ENCODE data around the gene ST8SIA3.

Gene ST8SIA3, protein sequence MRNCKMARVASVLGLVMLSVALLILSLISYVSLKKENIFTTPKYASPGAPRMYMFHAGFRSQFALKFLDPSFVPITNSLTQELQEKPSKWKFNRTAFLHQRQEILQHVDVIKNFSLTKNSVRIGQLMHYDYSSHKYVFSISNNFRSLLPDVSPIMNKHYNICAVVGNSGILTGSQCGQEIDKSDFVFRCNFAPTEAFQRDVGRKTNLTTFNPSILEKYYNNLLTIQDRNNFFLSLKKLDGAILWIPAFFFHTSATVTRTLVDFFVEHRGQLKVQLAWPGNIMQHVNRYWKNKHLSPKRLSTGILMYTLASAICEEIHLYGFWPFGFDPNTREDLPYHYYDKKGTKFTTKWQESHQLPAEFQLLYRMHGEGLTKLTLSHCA

DNA sequence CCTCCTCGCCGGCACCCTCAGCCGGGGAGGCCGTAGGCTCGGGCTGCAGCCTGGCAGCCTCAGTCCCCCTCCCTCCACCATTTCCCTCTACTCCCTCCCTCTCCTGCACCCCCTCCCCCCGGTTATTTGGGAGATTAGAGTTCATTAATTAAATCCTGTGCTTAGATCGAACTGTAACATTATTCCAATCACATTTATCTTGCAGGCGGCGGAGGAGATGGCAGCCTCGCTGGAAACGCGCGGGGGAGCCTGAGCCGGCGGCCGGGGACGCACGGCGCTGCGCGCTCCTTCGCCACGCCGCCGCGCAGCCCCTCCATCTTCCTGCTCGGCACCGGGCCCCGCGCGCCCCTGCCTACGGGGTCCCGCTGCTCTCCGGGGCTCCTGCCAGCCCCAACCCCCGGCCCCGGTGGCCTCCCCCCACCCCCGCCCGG lies at the start of gene ST8SIA3:
TSS of gene ST8SIA3 (plus strand) at position 287 of the 431 bp plus-strand sequence. CDS start 290 bp downstream, outside the sequence.
- intact Hi-C loops (cut with DNase I), result no loop called here
- DNase-seq, result peak in 5 of 10 donors; percentile 29 to 88 (median 38)

DNA sequence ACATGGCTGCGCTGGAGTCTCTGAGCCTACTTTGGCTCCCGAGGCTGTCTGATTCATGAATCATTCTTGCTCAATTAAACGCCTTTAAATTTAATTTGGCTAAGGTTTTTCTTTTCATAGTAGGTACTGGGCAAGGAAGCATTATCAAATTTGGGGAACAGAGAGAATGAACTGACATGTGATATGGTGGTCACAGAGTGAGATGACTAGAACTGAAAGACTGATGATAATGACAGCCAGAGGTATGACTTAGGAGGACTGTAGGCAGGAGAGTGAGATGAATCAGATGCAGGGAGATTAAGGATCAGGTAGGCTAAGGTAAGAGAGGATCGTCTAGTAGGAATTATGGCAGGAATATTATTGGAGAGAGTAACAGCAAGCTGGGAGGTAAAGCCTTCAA lies 40.9 kb upstream of the ST8SIA3 start:
- intact Hi-C loops (cut with DNase I), result no loop called here
- no peak for DNase-seq

DNA sequence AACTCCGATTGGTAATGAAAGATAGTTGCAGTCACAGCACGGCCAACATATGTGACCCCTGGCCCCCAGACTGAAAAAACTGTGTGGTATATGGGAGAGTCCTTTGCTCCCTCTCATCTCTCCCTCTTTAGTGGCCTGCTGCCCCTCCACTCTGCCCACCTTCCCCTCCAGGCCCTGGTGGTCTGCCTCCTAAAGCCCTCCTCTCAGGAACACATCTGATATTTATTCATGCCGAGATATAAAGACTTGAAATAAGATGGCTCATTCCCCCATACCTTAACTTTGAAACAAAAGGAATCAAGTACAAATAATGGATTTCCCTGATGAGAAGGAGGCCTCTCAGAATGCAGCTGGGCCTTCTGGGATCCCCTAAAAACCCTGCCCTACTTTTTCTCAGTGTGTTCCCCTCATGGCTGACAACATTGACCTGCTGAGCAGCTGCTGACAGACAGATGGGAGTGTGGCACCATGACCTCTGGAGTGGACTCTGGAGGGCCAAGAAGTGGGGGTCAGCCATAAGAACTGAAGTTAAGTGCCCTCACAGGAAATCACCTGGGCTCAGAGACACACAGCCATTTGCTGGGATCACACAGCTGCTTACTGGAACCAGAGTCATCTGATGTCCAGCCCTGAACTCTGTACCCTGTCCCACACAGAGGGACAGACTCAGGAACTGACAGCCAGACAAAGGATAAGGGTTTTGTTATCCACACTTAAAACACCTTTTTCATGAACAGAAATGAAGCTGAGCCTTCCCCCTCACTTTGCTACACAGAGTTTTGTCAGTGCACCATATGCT lies 39.8 kb upstream of the ST8SIA3 start:
- intact Hi-C loops (cut with DNase I), result no loop called here
- DNase-seq, result no peak

DNA sequence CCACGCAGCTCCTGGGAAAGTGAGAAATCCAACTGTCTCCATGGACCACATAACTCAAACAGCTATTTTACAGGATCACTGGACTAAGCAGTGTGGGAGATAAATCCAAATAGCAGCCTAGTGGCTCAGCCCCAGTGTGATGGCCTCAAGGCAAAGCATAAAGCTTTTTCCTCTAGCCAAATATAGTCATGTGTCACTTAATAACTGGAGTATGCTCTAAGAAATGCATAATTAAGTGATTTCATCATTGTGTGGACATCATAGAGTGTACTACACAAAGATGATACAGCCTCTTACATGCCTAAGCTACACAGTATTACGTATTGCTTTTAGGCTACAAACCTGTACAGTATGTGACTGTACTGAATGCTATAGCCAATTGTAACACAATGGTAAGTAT lies 31.8 kb upstream of the ST8SIA3 start:
- no peak for DNase-seq
- intact Hi-C loops (cut with DNase I), result no loop called here

DNA sequence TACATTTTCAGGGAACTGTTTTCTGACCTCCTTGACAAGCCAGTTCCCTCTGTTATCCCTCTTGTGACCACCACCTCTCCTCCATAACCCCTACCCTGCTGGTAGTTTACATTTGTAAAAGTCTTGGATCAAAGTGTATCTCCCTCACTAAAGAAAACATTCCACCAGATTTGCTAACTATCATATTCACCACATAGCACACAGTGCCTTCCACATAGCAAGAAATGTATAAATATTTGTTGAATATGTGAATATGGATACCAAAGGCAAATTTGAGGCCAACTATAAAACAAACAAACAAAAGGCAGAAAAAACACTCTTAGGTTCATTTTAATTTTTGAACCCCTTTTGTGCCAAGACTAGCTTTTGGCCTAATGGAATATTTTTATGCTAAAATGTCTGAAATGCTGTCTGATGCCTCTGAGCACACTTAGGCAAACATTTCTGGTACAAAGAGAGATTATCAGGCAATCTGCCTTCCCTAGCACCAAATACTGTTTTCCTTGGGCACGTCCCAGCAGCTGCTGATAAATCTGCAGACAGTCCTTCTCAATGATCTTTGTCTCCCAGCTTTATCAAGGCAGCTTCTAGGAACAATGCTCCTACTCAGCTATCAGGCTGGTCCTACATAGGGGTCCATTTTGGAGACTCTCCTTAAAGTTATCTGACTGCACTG lies 26.7 kb upstream of the ST8SIA3 start:
- intact Hi-C loops (cut with DNase I), result no loop called here
- DNase-seq, result no peak

DNA sequence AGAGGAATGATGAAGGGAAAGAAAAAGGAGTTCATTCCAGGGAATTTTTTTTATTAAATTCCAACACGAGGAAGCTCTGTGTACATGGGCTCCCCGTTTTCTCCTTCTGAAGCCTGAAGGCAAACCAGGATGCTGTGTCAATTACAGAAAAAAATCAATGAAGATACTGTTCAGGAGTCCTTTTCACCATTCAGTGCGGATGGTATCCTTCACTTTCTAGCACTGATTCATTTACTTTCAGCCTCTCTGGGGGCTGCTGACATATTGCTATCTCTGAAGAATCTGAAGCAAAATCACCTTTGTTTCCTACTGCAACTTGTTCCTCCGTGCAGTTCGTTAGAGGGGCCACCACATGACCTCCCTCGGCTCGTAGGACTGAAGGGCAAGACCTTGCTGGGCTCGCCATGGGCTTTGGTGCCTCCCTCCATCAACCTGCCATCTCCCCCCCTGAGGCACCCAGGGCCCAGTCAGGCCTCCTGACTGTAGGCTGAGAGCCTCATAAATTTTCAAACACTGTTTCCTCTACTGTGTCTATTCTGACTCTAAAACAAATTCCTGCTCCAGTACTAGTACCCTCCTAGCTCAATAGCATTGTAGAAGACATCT lies 25.5 kb upstream of the ST8SIA3 start:
- no peak for DNase-seq
- intact Hi-C loops (cut with DNase I), result no loop called here

DNA sequence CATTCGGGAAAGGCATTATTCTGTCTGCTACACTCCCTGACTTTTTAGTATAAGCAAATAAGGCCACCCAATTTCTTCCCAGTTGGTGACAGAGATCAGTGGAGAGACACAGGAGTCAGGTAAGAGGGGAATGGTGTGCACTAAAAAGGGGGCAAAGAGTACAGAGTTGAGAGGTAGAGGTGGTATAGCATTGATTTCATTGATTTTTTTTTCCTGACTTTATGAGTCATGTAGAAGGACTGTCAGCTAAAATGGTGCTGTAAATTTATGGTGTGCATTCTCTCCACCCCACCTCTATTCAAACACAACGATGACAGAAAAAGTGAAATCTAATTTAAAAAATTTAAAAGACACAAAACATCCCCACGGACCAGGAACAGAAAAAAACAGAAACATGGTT lies 23.7 kb upstream of the ST8SIA3 start:
- intact Hi-C loops (cut with DNase I), result no loop called here
- DNase-seq, result no peak

DNA sequence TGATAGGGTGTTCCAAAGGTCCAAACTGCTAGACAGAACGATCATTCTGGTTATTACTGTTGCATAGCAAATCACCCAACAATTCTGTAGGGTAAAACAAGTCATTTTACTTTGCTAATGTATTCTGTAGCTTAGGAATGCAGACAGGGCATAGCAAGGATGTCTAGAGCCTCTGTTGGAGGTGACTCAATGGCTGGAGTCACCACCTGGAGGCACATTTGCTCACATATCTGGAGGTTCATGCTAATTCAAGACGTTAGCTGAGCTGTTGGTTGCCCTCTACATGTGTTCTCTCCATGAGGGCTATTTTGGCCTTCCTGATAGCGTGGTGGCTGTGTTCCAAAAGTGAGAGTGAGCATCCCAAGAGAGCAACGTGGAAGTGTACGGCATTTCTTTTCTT lies 22.5 kb upstream of the ST8SIA3 start:
- intact Hi-C loops (cut with DNase I), result no loop called here
- no peak for DNase-seq

DNA sequence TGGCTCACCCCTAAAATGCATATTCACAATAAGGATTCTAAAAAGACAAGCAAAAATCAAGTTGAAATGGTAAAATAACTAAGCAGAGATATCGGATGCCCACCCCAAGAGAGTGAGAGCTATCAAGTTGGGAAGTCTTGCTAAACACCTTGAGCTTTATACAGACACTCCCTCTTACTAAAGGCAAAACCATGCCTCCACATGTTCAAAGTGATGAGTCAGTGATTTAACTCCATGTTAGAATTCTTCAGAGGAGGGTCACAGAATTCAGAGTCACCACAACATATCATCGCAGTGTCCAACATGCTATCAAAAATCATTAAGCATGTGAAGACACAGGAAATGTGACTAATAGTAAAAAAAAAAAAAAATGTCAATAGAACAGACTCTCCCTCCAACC lies 20.6 kb upstream of the ST8SIA3 start:
- no peak for DNase-seq
- intact Hi-C loops (cut with DNase I), result no loop called here

DNA sequence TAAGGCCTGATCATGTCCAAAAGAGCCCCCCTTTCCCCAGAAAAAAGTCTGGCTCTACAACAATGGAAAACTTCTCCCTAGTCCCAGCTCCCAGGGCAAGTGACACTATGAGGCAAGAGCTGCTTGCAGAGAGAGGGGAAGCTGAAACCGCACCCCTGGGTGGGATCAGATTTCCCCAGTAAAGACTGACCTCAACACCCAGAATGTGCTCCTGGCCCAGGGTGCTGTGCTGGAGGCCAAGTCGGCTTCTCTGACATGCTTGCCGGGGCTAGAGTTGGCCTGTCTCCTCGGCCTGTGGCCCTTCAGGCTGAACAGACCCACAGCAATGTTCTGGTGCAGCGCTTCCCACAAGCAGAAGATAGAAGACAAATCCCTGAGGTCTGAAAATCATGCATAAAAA lies 18.4 kb upstream of the ST8SIA3 start:
- DNase-seq, result no peak
- intact Hi-C loops (cut with DNase I), result no loop called here

DNA sequence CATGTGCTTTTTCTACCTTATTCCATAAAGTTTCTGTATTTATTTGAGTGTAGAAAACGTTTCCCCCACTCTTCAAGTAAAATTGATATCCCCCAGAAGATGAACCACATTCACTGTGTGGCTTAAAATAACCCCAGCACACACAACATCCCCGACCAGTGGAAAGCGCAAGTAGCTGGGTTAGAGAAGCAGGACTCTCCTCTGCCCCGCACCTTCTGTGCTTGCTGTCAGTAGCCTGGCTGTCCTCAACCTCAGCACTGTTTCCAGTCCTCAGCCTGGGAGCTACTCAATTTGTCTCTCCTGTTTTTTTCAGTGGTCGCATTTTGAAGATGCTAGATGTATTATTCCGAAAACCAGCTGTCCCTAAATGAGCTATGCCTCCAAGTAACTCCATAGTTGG lies 18.0 kb upstream of the ST8SIA3 start:
- no peak for DNase-seq
- intact Hi-C loops (cut with DNase I), result no loop called here

DNA sequence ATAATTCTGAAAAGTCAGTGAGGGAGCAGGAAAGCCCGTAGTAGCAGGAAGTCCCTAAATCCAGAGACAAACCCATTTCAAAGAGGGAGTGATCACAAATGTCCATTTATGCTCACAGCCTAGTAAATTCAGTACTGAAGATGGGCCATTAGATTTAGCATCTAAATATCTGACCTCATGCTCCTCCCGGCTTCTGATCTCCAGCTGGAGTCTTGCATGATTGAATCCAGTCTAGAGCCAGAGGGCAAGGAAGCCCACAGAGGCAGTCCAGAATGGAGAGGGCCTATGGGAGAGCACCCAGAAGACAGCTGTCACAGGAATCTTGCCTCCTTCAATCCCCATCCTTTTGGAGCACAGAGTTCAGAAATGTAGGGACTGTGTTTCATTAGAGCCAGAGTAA lies 16.0 kb upstream of the ST8SIA3 start:
- intact Hi-C loops (cut with DNase I), result no loop called here
- DNase-seq, result no peak

DNA sequence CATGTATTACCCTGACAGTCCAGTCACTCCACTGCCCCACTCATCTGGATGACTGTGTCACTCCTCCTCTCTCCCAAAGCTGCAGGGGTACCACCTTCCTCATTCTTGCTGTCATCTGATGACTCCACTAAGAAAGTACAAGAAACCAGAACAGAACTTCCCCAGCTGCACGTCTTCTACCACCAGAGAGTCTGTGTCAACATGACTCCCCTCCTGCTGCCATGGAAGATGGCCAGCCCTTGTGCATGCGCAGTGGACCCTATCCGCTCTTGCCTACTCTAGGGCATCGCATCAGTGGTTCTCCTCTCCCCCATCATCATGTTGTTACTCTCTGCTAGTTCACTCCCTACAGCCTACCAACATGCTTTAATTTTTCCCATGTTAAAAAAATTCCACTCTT lies 14.5 kb upstream of the ST8SIA3 start:
- intact Hi-C loops (cut with DNase I), result no loop called here
- DNase-seq, result no peak

DNA sequence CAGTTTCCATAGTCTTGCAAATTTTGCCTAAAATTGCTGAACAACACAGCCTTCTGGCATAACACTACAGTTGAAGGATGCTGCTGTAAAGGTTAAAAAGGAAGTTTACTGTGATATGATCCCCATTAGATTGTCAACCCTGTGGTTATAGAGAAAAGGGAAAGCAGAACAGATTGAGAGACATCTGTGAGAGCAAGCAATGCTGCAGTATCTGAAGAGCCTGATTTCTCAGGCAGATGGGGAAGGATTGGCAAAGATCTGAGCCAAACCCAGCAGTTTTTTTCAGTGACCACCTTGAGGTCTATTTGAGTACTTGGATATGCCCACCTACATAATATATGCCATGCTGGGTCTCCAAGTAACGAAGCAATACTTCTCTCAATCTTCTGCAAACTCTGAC lies 8.5 kb upstream of the ST8SIA3 start:
- intact Hi-C loops (cut with DNase I), result no loop called here
- DNase-seq, result no peak

DNA sequence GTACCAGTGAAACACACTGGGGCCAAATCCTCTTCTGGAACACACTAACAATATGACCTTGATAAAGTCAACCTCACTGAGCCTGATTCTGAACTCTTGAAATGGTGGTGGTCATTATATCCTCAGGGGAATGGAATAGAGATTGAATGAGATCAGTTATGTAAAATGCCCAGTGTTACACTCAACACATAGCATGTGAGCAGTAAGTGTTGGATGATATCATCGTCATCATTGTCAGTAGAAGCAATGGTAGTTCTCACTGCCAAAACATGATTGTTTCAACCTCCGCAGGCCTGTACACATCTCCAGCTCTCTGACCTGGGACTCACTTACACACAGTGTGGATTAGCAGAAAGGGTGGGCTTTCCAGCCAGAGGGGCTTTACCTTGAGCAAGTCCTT lies 5.5 kb upstream of the ST8SIA3 start:
- intact Hi-C loops (cut with DNase I), result no loop called here
- DNase-seq, result no peak

DNA sequence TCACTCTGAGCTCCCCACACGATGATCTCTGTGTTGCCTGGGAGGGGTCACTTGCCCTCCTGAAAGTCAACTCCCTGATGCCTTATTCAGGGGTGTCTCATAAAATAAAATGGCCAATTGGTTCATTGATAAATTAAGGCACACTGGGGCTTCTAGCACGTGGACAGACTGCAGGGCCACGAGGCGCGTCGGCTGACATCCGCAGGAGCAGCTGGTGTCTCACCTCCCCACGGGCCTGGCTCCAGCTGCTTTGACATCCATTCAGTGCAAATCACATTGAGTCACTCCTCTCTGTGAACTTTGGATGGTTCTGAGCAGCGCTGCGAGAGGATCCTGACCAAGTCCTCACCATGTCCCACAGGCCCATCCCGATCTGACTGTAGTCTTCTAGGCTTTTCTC lies 4.6 kb upstream of the ST8SIA3 start:
- intact Hi-C loops (cut with DNase I), result no loop called here
- DNase-seq, result no peak

DNA sequence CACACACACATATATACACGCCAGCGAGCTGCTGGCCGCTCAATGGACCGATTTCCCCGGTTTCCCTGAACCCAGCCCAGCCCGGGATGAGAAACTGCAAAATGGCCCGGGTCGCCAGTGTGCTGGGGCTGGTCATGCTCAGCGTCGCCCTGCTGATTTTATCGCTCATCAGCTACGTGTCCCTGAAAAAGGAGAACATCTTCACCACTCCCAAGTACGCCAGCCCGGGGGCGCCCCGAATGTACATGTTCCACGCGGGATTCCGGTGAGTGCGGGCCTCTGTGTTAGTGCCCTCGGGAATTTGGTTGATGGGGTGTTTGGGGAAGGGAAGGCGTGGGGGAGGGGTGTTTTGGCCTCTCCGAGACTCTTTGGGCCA lies 392 bp downstream of the ST8SIA3 start:
- intact Hi-C loops (cut with DNase I), result no loop called here
- DNase-seq, result peak in 6 of 10 donors; percentile 38 to 90 (median 72)

DNA sequence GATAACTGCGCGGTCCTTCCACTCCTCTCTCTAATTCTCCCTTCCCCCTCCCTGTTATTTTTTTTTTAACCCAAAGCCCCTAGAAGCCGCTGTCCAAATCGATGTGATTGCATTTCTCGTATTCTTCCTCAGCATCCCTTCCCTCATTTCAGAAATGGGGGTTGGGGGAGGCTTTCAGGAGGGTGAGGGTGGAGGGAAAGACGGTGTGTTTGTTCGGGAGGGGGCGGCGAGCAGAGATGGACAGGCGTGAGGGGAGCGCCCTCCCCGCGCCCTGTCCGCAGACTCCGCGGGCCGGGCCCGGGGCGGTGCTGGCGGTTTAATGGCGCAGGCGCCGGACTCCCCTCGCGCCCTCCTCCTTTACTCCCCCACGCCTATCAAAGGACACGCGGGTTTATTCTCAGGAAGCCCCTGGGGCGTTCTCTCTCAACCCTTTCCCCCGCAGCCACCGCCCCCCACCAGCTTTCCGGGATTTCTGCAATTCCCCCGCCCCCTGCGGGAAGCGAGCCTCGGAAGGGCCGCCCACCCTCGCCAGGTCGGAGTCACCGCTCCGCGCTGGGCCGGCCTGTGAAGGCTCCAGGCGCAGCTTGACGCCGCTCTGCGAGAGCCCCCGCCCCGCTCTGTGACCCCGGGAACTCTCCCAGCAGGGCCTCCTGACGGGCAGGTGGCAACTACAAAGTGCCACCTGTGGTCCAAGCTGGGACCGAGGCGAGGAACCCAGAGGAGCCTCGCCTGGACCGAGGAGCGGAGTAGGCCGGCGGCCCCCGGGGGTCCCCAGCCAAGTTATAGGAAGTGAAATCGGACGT lies 981 bp downstream of the ST8SIA3 start:
- DNase-seq, result peak in 9 of 10 donors; percentile 12 to 91 (median 45)
- intact Hi-C loops (cut with DNase I), result no loop called here

DNA sequence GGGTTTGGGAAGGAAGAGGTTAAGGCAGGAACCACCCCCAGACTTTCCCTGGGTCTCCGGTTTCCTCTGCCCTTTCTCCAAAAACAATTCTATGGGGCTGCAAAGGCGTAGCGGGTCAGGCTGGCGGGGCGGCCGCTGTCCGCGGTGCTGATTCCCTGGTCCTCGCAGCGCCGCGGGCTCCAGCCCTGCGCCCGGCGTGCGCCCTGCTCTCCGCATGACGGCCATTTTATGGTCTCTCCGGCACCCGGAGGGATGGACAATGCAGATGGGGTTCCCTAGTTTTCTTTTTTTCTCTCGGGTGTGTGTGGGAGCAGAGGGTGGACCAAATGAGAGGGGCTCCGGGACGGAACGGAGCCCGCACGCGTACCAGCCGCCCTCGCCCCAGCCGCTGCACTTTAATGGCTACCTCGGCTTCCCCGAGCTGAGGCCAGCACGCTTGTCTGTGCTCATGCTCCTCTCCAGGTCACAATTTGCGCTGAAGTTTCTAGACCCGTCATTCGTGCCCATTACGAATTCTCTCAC lies 1.6 kb downstream of the ST8SIA3 start:
- peak in 7 of 10 donors; percentile 27 to 85 (median 46) for DNase-seq
- intact Hi-C loops (cut with DNase I), result no loop called here

DNA sequence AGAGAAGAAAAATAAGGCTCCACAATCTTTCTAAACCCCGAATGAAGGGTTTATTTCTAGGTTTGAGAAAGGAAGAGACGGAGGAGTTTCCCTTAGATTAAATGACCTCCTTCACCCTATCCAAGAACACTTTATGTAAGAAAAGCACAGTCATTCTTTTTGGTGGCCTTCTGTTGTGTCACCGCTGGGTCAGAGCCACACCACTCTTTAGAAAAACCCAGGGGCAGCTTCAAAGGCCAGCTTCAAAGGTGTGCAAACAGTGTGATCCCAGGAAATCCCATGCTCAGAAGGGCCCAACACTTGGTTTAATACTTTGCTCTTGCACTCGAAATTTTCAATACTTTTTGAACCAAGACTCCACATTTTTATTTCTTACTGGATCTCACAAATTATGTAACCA lies 7.1 kb downstream of the ST8SIA3 start:
- intact Hi-C loops (cut with DNase I), result no loop called here
- no peak for DNase-seq
